ENCODE measurements around the gene MSI1.

MSI1 gene

DNA sequence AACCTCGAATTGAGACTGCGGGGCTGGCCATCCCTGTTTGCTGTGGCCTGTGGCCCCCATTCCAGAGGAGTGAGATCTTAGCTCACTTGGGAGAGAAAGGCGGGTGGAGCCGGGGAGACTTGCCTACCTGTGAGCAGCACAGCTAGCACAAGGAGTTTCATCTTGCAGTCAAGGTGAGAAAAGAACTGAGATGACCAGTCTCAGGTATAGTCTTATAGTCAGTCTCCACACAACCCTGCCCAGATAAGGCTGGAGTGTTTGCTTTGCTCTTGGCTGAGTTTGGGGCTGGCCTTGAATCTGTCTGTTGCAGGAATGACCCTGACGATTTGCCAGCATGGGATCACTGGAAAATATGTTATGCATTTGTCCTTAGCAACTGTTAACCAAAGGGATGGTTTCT, 41.4 kb downstream of the MSI1 start, which contains the start of gene PLA2G1B:
TSS of gene PLA2G1B (minus strand) at position 187 of the 400 bp plus-strand sequence. CDS start at position 161, 26 bp downstream.
- no peak within 1 kb of the TSS for H3K4me3 Mint-ChIP-seq
- H3K9me3 Mint-ChIP-seq = no peaks in the 10 kb centered on the region
- peaks cover 28% of the 10 kb centered on the region for H3K27me3 Mint-ChIP-seq
- H3K36me3 Mint-ChIP-seq = no peaks in the 10 kb centered on the region
- H3K27ac Mint-ChIP-seq = no peak within 1 kb of the TSS
- H3K4me1 Mint-ChIP-seq = peaks cover 11% of the 10 kb centered on the region
- ATAC-seq = no peak

DNA sequence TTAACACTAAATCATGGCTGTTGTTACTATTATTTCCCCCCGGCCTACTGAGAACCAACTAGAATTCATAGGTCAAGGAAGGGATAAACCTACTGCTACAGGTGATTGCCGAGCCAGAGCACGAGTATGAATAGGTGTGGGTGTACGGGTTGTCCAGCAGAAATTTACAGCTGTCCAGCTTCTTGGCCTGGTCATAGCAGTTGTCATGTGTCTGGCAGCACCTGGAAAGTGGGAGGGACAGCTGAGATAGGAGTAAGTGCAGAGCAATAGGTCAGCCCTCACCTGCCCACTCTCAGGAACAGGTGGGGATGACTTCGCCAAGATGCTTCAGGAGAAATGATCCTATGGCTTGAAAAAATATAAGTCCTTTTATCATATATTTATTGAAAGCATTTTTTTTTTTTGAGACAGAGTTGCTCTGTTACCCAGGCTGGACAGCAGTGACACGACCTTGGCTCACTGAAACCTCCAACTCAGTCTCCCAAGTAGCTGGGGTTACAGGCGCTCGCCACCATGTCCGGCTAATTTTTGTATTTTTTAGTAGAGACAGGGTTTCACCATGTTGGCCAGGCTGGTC, 44.0 kb downstream of the MSI1 start:
- Mint-ChIP-seq H3K27me3 (peaks cover 10% of the 10 kb centered on the region), H3K27ac (no peak overlapping the region), H3K4me1 (peaks cover 11% of the 10 kb centered on the region), H3K36me3 (no peaks in the 10 kb centered on the region), H3K9me3 (no peaks in the 10 kb centered on the region), H3K4me3 (no peak overlapping the region)
- ATAC-seq = no peak

DNA sequence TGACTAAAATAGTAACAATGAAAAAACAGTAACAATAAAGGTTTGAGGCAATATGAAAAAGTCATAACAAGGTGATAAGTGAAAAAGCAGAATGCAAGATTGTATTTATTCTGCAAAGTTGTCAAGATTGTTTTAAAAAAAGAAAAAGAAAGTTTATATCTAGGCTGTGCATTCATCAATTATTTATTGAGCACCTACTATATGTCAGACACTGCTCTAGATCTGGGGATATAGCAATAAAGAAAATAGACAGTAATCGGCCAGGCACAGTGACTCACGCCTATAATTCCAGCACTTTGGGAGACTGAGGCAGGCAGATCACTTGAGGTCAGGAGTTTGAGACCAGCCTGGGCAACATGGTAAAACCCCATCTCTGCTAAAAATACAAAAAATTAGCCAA, 45.2 kb downstream of the MSI1 start:
- no peak for ATAC-seq
- H3K9me3 Mint-ChIP-seq = no peaks in the 10 kb centered on the region
- H3K27me3 Mint-ChIP-seq = no peaks in the 10 kb centered on the region
- H3K4me1 Mint-ChIP-seq = peaks cover 11% of the 10 kb centered on the region
- H3K4me3 Mint-ChIP-seq = no peak overlapping the region
- H3K36me3 Mint-ChIP-seq = no peaks in the 10 kb centered on the region
- H3K27ac Mint-ChIP-seq = no peak overlapping the region

DNA sequence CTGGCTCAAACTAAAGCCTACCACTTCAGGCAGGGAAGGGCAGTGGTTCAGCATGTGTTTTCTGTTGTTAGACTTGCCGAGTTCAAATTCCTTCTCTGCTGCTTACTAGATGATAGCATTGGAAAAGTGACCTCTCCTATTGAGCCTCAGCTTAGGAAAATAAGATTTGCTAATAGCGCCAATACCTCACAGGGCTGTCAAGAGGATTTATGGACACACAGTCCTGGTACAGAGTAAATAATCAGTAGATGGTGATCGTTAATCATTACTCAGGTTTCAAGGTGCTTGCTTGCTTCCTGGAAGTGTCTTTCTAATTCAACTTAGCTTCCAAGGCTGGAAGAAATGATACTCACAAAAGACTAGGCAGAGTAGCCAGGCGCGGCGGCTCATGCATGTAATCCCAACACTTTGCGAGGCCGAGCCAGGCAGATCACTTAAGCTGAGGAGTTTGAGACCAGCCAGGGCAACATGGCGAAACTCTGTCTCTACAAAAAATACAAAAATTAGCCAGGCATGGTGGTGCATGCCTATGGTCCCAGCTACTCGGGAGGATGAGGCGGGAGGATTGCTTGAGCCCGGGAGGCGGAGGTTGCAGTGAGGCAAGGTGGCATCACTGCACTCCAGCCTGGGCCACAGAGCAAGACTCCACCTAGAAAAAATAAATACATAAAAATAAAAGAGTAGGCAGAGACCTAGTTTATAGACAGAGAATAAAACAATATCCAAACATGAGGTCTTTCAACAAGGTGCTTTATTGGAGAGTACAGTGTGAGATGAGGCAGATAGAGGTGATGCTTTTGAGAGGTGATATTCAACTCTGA, 47.4 kb downstream of the MSI1 start:
- H3K36me3 Mint-ChIP-seq = no peaks in the 10 kb centered on the region
- no peak overlapping the region for H3K4me3 Mint-ChIP-seq
- H3K9me3 Mint-ChIP-seq = no peaks in the 10 kb centered on the region
- no peak overlapping the region for H3K27ac Mint-ChIP-seq
- H3K27me3 Mint-ChIP-seq = no peaks in the 10 kb centered on the region
- no peak for ATAC-seq
- peaks cover 20% of the 10 kb centered on the region for H3K4me1 Mint-ChIP-seq

DNA sequence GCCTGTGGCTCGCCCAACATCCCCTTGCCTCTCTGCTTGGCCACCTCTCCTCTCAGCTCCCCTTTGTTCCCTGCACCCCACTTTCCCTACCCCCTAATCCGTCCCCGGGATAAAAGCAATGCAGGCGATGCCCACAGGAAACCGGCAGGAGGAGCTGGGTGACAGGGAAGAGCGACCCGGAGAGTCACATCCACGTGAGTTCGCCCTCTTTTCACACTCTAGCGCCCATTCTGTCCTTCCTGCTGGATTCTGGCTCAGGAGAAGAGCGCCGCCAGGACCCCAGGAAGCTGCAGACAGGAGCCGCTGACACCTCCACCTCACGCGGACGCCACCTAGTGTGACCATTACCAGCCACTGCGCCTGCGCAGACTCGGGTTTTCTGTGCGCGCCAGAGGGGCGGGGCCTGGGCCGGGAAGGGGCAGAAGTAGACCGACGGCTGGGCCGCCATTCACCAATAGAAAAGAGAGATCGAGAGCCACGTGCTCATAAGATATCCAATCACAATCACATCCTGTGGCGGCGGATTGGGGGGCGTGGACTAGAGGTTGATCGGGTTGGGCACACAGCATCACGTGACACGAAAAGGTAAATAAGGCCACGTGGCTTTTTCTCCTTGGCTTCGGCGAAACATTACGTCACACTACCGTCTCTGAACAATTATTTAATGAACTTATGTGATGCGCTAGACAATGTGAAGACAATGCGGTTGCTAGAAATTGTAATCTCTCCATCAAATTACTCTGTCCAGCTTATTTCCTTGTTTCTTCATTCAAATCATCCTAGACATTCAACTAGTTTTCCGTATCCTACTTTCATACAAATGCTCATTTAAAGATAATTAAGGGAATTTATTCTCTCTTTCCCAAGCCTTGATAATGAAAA, 51.5 kb downstream of the MSI1 start:
- Mint-ChIP-seq H3K27me3 (no peaks in the 10 kb centered on the region), H3K4me1 (peaks cover 9% of the 10 kb centered on the region), H3K36me3 (no peaks in the 10 kb centered on the region), H3K4me3 (peak overlapping the region; percentile 92), H3K9me3 (no peaks in the 10 kb centered on the region), H3K27ac (peak overlapping the region; percentile 89)
- peak; percentile 100 for ATAC-seq

DNA sequence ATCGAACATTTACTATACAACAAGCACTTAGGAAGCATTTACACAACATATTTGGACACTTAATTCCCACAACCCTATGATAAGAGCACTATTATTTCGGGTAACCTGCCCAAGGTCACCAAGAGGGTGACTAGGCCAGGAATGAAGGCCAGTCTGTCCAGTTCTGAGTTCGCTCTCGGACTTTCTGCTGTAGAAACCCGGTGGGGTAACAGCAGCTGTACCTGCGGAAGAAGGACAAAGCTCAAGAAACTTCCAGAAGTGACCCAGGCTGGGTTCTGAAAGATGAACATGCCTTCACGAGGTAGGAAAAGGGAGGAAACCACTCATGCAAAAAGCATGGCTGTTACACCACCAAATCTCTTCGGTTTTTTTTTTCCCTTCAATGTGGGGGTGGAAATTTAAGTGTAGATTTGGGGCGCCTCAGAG, 52.2 kb downstream of the MSI1 start:
- no peaks in the 10 kb centered on the region for H3K36me3 Mint-ChIP-seq
- H3K27me3 Mint-ChIP-seq = no peaks in the 10 kb centered on the region
- peak overlapping the region; percentile 92 for H3K4me3 Mint-ChIP-seq
- no peak for ATAC-seq
- H3K9me3 Mint-ChIP-seq = no peaks in the 10 kb centered on the region
- H3K27ac Mint-ChIP-seq = peak overlapping the region; percentile 89
- peaks cover 9% of the 10 kb centered on the region for H3K4me1 Mint-ChIP-seq

DNA sequence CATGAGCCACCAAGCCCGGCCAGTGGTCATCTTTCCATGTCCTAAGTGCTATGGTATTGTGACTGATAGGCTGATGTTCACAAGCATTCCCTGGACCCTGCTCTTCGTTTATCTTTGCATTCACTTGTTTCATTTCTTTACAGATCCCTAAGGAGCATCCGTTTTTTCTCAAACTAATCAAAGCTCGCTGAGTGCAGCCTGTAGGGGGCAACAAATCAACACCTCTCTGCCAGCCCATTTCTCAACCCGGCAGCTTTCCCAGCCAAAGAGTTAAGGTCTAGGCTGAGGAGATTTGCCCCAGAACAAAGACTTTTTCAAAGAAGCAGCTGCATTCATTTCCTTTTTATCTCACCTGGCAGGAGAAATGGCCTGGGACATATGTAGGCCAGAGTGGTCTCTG, 54.7 kb downstream of the MSI1 start:
- ATAC-seq = no peak
- Mint-ChIP-seq H3K27me3 (no peaks in the 10 kb centered on the region), H3K27ac (no peak overlapping the region), H3K9me3 (no peaks in the 10 kb centered on the region), H3K4me3 (no peak overlapping the region), H3K36me3 (no peaks in the 10 kb centered on the region), H3K4me1 (peaks cover 9% of the 10 kb centered on the region)

DNA sequence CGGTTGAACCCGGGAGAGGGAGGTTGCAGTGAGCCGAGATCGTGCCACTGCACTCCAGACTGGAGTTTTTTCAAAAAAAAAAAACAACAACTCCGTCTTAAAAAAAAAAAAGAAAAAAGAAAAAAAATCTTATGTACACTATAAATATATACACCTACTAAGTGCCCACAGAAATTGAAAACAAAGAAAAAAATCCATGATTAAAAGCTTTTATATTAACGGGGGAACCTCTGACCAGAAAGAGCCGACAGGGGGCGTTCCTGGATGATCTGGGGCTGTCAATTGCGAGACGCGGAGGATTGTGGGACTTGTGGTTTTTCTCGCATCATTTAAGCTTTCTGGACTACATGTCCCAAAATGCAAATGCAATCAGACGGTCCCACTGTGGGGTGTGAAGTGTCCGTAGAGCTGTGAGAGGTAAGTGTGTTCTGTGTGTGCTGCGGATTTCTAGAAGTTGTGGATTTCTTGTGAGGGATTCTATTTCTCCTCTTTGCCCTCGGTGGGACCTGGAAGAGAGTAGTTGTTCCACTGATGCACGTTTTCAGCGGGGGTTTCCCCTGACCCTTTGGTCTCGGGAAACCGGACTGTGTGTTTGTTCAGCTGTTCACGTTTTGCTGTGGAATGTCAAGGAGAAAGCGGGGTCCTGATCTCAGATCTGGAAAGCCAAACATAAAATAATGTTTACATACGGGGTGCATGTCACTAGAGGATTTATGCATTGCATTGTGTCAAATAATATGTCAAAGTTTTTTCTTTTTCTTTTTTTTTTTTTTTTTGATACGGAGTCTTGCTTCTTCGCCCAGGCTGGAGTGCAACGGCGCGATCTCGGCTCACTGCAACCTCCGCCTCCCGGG, 66.8 kb downstream of the MSI1 start, which contains the start of gene SIRT4:
TSS of gene SIRT4 (plus strand) at position 360 of the 854 bp plus-strand sequence. CDS start 1,241 bp downstream, outside the sequence.
- no peaks in the 10 kb centered on the region for H3K36me3 Mint-ChIP-seq
- ATAC-seq = peak; percentile 100
- peak within 1 kb of the TSS; percentile 76 for H3K27ac Mint-ChIP-seq
- peaks cover 11% of the 10 kb centered on the region for H3K4me1 Mint-ChIP-seq
- no peaks in the 10 kb centered on the region for H3K27me3 Mint-ChIP-seq
- H3K9me3 Mint-ChIP-seq = no peaks in the 10 kb centered on the region
- peak within 1 kb of the TSS; percentile 86 for H3K4me3 Mint-ChIP-seq

DNA sequence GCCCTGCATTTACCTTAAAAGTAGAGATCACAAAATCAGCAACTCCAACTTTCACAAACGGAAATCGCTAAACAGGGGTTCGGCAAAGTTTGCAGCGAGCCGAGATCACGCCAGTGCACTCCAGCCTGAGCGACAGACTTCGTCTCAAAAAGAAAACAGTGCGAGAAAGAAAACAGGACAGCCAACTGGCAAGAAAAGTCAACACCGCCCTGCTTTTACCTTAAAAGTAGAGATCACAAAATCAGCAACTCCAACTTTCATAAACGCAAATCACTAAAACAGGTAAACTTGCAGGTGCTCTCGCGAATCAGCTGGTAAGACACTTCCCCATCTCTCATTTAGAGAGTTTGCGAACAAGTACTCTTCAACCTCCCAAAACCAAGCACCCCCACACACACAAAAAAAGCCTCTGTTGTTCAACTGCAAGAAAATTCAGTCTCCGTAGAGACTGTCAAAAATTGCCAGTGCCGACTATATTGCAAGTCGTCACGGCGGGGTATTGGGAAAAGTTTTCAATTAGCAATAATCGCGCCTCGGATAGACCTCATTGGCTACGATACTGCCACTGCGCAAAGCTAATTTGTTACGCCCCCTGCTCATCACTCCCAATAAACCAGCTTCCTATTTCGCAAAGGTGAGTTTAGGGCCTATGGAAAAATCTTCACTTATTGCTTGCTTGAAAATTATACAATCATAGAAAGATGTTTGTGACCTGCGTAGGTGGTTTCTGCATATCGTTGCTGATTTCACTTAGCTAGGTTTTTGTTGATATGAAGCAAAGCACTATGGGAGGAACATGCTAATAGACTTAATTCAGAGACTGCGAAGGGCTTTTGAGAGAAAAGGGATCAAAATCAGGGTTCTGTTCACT, 76.1 kb downstream of the MSI1 start, which contains the start of gene RNU4-1:
TSS of gene RNU4-1 (minus strand) at position 577 of the 871 bp plus-strand sequence.
- ATAC-seq = peak; percentile 77
- Mint-ChIP-seq H3K9me3 (no peaks in the 10 kb centered on the region), H3K36me3 (no peaks in the 10 kb centered on the region), H3K27ac (no peak within 1 kb of the TSS), H3K4me3 (no peak within 1 kb of the TSS), H3K27me3 (no peaks in the 10 kb centered on the region), H3K4me1 (no peaks in the 10 kb centered on the region)

DNA sequence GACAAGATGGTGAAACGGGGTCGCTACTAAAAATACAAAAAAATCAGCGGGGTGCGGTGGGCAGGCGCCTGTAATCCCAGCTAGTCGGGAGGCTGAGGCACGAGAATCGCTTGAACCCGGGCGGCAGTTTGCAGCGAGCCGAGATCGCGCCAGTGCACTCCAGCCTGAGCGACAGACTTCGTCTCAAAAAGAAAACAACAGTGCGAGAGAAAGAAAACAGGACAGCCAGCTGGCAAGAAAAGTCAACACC, 76.6 kb downstream of the MSI1 start:
- Mint-ChIP-seq H3K27ac (no peak overlapping the region), H3K36me3 (no peaks in the 10 kb centered on the region), H3K4me1 (no peaks in the 10 kb centered on the region), H3K9me3 (no peaks in the 10 kb centered on the region), H3K27me3 (no peaks in the 10 kb centered on the region), H3K4me3 (no peak overlapping the region)
- ATAC-seq = peak; percentile 8
